HepG2 (cell line): Measurements from ENCODE around the gene TEDC1. TPM values are rescaled to one million over a fixed set of nuclear protein-coding genes. Genes with fewer than 3 reads are reported as not detected.

Experiments
- CENPBD1 ChIP-seq: sonication (generic); formaldehyde crosslinking; IDR thresholded peaks from 2 replicates; pipeline ENCODE4 v1.8.0; 2022; ENCODE audit warnings: missing genetic modification reagents, low read depth, mild to moderate bottlenecking, borderline replicate concordance
- CREBL2 ChIP-seq: sonication (generic); formaldehyde crosslinking; IDR thresholded peaks from 2 replicates; pipeline ENCODE4 v1.8.1; 2023; ENCODE audit warnings: missing genetic modification reagents, mild to moderate bottlenecking, borderline replicate concordance
- HIVEP1 ChIP-seq: sonication (generic); formaldehyde crosslinking; IDR thresholded peaks from 2 replicates; pipeline ENCODE4 v1.4.0; 2020; ENCODE audit warnings: mild to moderate bottlenecking, missing genetic modification reagents
- HNRNPK ChIP-seq: fragments of 200-400 bp; formaldehyde crosslinking; IDR thresholded peaks from 2 replicates; pipeline ENCODE4 v1.6.1; 2018; ENCODE audit warnings: low read length, low read depth, moderate library complexity, mild to moderate bottlenecking; ENCODE audit not compliant: poor library complexity, severe bottlenecking
- HNRNPUL1 ChIP-seq: fragments of 200-400 bp; formaldehyde crosslinking; IDR thresholded peaks from 2 replicates; pipeline ENCODE4 v1.6.1; 2017; ENCODE audit warnings: low read depth, mild to moderate bottlenecking, low read length, moderate library complexity
- MAFG ChIP-seq: sonication (generic); formaldehyde crosslinking; IDR thresholded peaks from 2 replicates; pipeline ENCODE4 v1.5.1; 2020; ENCODE audit warnings: mild to moderate bottlenecking, missing genetic modification reagents
- MBD4 ChIP-seq: IDR thresholded peaks from 2 replicates; pipeline ENCODE4 v1.6.1; 2012; ENCODE audit warnings: low read length, inconsistent platforms, borderline replicate concordance
- MYPOP ChIP-seq: sonication (generic); formaldehyde crosslinking; IDR thresholded peaks from 2 replicates; pipeline ENCODE4 v1.8.1; 2023; ENCODE audit warnings: mild to moderate bottlenecking, moderate library complexity, missing genetic modification reagents
- SNAPC2 ChIP-seq: sonication (generic); formaldehyde crosslinking; IDR thresholded peaks from 2 replicates; pipeline ENCODE4 v1.8.1; 2022; ENCODE audit warnings: mild to moderate bottlenecking, missing genetic modification reagents
- SSRP1 ChIP-seq: IDR thresholded peaks from 2 replicates; pipeline ENCODE4 v1.6.1; 2016; ENCODE audit warnings: control low read depth
- ZNF235 ChIP-seq: sonication (generic); formaldehyde crosslinking; IDR thresholded peaks from 2 replicates; pipeline ENCODE4 v1.8.1; 2023; ENCODE audit warnings: mild to moderate bottlenecking, missing genetic modification reagents, borderline replicate concordance
- ZNF484 ChIP-seq: sonication (generic); formaldehyde crosslinking; IDR thresholded peaks from 2 replicates; pipeline ENCODE4 v1.5.1; 2020; ENCODE audit warnings: mild to moderate bottlenecking, low read depth, missing genetic modification reagents, borderline replicate concordance
- ZNF513 ChIP-seq: sonication (generic); formaldehyde crosslinking; conservative IDR thresholded peaks from 2 replicates; pipeline ENCODE4 v1.5.0; 2020; ENCODE audit warnings: missing genetic modification reagents
- ZNF792 ChIP-seq: IDR thresholded peaks from 2 replicates; pipeline ENCODE4 v1.6.1; 2016
- ZNF839 ChIP-seq: sonication (generic); formaldehyde crosslinking; IDR thresholded peaks from 2 replicates; pipeline ENCODE4 v1.4.0; 2020; ENCODE audit warnings: missing genetic modification reagents, mild to moderate bottlenecking, borderline replicate concordance
- ZSCAN30 ChIP-seq: sonication (generic); formaldehyde crosslinking; IDR thresholded peaks from 2 replicates; pipeline ENCODE4 v1.5.0; 2020; ENCODE audit warnings: mild to moderate bottlenecking, missing genetic modification reagents
- polyA plus RNA-seq, 8 experiments: library from polyadenylated mRNA; depleted of rRNA in 3 of 8; stranded (reverse) in 7 of 8; unstranded in 1 of 8; fragments of >200 nt; fragmentation: Illumina TruSeq in 4 of 8; extraction: Trizol in 4 of 8; gene quantifications; 2 replicates each; pipeline versions ENCODE4 v1.2.1 to v1.2.3, GENCODE V29; 2011 to 2016; ENCODE audit warnings: low read depth in 4 of 8, missing spikeins in 1 of 8, mixed read lengths in 1 of 8; ENCODE audit not compliant: insufficient read depth in 1 of 8
- total RNA-seq, 5 experiments: library from RNA; depleted of rRNA; stranded (reverse); fragments of >200 nt; fragmentation: Illumina TruSeq; extraction: Trizol; gene quantifications; 2 replicates each; pipeline ENCODE4 v1.2.3, GENCODE V29; 2016; ENCODE audit warnings: low read depth in 1 of 5
- TF ChIP-seq, protein P1 (sequence below): sonication (generic); formaldehyde crosslinking; IDR thresholded peaks from 2 replicates; pipeline ENCODE4 v1.5.1; 2020; ENCODE audit warnings: mild to moderate bottlenecking, missing genetic modification reagents, borderline replicate concordance
- TF ChIP-seq, protein P2 (sequence below): sonication (generic); formaldehyde crosslinking; IDR thresholded peaks from 2 replicates; pipeline ENCODE4 v1.4.0; 2020; ENCODE audit warnings: low read depth, mild to moderate bottlenecking, missing genetic modification reagents

Gene TEDC1
- total and polyA plus RNA-seq, 2 of the 13 experiments (the other 11 are each of a cell fraction or from before 2014, with no cell fraction given), result 5.7 to 27.4 TPM

DNA sequence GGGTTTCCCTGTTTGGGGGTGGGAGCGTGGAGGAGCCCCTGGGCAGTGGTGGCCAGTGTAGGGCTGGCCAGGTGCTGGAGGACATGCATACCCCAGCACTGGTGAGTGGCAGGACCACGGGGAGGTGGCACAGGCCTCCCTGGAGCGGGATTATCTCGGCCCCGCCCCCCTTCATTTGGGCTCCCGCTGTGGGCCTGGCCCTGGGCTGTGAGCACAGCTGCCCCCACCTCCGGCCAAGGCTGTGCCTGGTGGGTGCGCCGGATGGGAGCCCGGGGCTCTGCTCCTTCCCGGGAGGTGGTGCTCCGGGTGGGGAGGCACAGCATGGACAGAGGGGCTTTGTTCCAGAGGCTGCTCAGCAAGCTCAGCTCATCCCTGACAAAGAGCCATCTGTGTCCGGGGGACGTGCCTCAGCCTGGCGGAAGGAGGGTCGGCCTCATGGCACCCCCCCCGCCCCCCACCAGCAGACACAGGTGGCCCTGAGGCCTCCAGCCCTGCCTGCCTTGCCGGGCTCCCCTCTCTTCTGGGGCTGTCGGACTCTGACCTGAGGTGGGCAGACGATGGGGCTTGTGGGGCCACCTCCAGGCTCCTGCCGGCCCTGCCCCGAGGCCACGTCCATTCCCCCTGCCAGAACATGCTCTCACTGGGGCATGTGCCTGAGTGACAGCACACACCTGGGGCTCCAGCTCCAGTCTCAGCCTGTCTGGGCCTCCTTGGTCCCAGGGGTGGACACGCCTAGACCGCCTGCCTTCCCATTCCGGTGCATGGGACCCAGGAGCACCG, 8.4 kb downstream of the TEDC1 start (continued):
- TF ChIP-seq HIVEP1 (peak; percentile 88), ZNF235 (CRISPR knock-in tag) (no peak), ZNF513 (CRISPR knock-in tag) (no peak), CREBL2 (CRISPR knock-in tag) (no peak), ZNF839 (CRISPR knock-in tag) (no peak), ZNF792 (peak; percentile 58), HNRNPUL1 (no peak), ZNF484 (CRISPR knock-in tag) (no peak), ZSCAN30 (CRISPR knock-in tag) (no peak), HNRNPK (no peak), SSRP1 (no peak), MAFG (CRISPR knock-in tag) (no peak), CENPBD1 (CRISPR knock-in tag) (no peak), SNAPC2 (CRISPR knock-in tag) (peak; percentile 84; the same call in 1 of the 2 replicates), MYPOP (CRISPR knock-in tag) (peak; percentile 76; the same call in 1 of the 2 replicates), MBD4 (no peak)
- TF ChIP-seq, protein P1, sequence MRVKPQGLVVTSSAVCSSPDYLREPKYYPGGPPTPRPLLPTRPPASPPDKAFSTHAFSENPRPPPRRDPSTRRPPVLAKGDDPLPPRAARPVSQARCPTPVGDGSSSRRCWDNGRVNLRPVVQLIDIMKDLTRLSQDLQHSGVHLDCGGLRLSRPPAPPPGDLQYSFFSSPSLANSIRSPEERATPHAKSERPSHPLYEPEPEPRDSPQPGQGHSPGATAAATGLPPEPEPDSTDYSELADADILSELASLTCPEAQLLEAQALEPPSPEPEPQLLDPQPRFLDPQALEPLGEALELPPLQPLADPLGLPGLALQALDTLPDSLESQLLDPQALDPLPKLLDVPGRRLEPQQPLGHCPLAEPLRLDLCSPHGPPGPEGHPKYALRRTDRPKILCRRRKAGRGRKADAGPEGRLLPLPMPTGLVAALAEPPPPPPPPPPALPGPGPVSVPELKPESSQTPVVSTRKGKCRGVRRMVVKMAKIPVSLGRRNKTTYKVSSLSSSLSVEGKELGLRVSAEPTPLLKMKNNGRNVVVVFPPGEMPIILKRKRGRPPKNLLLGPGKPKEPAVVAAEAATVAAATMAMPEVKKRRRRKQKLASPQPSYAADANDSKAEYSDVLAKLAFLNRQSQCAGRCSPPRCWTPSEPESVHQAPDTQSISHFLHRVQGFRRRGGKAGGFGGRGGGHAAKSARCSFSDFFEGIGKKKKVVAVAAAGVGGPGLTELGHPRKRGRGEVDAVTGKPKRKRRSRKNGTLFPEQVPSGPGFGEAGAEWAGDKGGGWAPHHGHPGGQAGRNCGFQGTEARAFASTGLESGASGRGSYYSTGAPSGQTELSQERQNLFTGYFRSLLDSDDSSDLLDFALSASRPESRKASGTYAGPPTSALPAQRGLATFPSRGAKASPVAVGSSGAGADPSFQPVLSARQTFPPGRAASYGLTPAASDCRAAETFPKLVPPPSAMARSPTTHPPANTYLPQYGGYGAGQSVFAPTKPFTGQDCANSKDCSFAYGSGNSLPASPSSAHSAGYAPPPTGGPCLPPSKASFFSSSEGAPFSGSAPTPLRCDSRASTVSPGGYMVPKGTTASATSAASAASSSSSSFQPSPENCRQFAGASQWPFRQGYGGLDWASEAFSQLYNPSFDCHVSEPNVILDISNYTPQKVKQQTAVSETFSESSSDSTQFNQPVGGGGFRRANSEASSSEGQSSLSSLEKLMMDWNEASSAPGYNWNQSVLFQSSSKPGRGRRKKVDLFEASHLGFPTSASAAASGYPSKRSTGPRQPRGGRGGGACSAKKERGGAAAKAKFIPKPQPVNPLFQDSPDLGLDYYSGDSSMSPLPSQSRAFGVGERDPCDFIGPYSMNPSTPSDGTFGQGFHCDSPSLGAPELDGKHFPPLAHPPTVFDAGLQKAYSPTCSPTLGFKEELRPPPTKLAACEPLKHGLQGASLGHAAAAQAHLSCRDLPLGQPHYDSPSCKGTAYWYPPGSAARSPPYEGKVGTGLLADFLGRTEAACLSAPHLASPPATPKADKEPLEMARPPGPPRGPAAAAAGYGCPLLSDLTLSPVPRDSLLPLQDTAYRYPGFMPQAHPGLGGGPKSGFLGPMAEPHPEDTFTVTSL (CRISPR knock-in tag), result no peak
- TF ChIP-seq, protein P2, sequence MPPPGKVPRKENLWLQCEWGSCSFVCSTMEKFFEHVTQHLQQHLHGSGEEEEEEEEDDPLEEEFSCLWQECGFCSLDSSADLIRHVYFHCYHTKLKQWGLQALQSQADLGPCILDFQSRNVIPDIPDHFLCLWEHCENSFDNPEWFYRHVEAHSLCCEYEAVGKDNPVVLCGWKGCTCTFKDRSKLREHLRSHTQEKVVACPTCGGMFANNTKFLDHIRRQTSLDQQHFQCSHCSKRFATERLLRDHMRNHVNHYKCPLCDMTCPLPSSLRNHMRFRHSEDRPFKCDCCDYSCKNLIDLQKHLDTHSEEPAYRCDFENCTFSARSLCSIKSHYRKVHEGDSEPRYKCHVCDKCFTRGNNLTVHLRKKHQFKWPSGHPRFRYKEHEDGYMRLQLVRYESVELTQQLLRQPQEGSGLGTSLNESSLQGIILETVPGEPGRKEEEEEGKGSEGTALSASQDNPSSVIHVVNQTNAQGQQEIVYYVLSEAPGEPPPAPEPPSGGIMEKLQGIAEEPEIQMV (CRISPR knock-in tag), result 0 out of 2 replicates have a peak, but pooled peaks have one; percentile 51
